HG03045 (cell line): ENCODE measurements around the gene PHF23.
A peak's percentile ranks its signal among the peaks of the same experiment; 100 is the strongest.

Experiments
- ATAC-seq: cut with Tn5 transposase; IDR thresholded peaks from one replicate; pipeline ENCODE4 v1.9.1; 2021; ENCODE audit warnings: mild to moderate bottlenecking, moderate library complexity; ENCODE audit not compliant: unreplicated experiment

Gene PHF23

DNA sequence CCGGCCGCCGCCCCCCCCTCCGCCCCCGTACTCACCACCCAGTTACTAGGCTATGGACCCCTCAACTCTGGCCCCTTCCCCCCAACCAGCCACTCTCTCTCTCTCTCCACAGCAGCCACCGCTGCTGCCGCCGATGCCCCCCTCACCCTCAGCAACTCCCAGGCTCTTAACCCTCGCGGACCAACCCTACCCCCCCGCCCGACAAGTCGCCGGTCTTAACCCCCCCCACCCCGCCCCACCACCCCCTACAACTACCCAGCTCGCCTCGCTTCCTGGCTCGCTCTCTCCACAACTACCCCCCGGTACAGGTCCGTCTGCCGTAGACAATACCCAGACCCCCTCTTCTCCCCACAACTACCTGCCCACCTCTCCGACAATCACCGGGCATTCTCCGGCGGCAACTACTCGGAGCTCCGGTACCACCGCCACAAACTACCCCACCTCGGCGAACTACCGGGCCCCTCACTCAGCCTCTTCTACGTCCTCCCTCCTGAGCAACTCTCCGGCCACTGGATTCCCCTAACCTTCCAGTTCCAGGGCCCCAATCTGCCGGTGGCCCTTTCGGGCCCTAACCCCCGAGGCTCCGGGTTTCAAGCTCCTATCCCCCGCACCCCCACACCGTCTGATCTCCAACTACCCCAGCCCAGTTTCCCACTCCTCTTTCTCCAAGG is 702 bp downstream of the PHF23 start:
- ATAC-seq: no peak

DNA sequence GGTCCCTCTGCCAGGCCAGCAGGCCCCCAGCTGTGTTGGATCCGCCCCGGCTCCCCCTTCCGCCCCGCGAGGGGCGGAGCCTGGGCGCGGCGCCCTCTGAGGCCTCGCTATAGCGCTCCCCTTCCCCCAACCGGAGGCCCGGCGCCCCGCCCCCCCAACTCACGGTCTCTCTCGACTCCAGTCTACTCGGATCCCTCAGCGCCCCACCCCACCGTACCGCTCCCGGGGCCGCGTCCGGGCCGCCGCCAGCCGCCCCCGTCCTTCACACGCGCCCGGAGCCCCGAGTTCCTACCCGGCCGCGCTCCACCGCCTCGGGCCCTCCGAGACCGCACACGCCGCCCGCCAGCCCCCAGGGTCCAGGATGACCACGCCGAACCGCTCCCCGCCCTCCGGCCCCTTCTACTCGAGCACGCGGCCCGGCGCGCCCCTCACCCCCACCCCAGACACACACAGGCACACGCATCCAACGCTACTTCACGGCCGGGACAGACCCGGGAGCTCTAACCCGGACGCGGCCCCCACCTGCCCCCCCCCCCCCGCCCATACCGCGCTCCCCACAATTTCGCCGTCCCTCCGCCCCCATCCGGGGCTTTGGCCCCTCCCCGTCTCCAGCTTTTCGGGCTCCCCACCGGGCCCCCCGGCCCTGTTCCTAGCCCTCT is 1.4 kb downstream of the PHF23 start:
- ATAC-seq: no peak

DNA sequence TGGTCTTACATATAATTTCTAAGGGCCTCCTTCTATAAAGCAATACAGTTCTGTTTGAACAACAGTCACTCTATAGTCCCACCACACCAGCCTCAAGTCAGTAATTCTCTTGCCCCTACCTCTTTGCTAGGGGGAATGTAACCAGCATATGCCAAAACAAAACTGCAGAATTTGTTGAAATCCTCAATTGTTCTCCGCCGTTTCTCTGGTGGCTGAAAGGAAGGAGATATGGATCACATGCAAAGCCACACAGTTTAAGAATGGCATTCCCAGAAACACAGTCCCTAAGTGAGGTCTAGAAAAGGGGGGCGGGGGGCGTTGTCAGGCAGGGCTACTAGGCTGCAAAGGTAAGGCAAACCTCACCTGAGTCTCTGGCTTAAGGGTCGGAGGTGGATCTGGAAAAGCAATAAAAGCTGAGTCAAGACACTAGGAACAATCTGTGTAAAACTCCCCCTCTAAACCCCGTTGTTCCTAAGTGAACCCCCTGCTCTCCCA is 1.9 kb downstream of the PHF23 start:
- no peak for ATAC-seq

DNA sequence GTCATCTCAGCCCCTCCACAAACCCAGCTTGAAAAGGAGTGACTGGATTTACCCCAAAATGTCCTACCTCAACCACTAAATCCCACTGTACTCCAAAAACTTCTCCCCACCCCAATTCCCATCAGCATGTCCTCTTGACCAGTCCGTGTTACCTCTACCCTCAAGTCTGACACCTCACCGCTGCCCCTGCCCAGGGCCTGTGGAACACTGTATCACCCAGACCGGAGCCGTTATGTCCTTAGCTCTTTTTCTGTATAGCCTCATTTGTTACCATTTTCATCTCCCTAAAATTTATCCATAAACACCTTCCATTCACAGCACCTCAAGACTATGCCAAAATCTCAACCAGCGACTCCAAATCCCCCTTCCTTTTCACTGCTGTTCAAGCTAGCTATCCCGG is 2.4 kb downstream of the PHF23 start:
- ATAC-seq: no peak

DNA sequence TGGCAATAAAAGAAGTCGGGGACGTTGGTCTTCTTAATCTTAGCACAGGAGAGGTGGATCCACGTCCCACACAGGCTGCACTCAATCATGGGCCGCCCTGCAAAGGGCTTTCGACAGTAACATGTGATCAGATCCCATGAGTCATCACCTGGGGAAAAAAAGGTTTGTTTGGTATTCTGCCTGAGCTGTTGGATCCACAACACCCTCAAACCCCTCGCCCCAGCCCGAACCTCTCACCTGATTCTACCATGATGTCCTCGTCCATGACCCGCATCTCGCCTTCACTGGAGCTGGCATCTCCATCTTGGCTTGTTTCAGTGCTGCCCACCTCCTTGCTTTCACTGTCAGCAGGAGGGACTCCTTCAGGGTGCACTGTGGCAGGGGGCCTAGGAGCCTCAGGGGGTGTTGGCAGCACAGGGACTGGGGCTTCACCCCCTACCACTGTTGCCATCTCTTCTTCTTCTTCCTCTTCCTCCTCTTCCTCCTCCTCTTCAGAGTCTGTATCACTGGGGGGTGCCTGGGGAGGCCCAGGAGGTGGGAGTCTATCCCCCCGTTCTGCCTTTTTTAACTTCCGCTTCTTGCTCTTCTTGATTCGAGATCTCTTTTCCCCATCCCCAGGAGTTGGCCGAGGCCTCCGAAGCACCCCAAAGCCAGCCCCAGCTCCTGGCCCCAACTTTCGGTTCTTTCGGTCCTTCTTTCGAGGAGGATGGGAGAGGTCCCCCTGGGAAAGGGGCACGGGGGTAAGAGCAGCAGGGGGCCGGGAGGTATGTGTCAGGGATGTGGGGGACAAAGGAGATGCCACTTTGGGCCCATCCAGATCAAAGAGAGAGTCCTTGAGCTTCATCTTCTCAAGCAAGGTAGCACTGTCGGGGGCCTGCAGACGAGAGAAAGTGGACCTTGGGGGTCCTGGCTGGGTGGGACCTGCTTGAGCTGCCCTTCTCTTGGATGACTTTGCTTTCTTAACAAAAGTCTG is 3.3 kb downstream of the PHF23 start:
- ATAC-seq: no peak

DNA sequence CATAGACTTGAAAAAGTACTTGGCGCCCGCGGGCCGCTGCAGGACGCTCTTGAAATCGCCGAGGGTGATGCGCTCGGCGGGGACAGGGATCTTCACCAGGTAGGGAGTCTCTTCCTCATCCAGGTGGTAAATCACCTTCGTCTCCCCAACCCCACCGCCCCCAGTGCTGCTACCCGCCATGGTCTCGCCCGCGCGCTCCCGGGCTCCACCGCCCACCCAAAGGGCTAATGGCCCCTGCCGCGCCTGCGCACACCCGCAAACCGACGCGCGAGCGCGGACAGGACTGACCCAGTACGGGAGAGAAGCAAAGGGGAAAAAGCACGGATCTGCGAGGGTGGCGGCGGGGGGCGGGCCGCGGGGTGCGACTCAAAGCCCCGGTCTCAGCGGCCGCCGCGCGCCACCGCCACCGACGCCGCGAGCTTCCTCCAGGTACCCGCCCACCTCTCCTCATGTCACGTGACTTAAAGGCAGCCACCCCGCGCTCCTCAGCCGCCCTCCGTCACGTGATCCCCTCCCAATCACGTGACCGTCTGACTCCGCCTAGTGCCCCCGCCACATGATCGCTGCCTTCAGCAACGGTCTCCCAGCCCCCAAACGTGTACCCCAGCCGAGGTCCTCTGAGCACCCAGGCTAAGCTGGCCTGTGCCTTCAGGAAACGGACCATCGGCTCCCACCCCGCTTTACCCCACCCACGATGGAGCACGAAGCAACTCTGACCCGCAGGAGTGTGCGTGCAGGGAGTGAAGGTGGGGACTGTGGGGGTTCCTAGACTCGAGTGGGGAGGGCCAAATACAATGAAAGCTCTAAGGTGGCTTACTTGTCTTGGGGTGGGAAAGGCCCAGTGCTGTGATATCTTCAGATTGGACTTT is 4.9 kb downstream of the PHF23 start, which contains the start of gene DVL2:
Gene DVL2 (minus strand): TSS at position 435 of the 869 bp plus-strand sequence. CDS start 255 bp downstream, at position 180.
- ATAC-seq: peak; percentile 49

DNA sequence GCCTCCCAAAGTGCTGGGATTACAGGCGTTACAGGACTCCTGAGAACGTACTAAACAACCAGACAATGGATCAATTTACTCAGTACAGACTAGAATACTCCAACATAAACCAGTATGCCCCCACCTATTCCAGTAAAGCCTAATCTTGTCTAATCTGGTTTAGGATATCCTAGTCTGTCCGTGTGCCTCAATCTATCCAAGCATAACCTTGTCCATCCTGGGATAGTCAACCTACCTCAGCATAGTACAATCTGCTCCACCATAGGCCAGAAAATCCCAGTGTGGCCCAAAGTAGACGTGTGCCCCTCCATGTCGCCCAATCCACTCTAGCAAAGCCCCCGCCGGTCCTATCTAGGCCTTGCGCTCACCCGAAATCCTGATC is 5.6 kb downstream of the PHF23 start:
- no peak for ATAC-seq

DNA sequence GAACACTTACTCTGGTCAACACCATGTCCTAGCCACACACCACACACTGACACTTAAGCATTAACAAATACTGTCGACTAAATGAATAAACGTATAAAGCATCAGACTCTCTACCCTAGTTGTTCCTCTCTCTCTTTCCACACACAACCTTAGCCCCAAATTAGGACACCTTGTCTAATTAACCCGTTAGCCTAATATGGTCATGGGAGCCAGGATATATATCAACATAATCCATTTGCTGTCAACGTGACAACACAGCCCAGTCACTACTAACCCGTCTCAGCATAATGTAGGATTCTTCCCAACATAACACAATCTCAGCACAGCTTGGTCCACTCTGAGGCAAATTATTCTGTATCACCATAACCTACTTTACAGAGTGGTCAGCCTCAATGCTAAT is 7.1 kb downstream of the PHF23 start:
- no peak for ATAC-seq

DNA sequence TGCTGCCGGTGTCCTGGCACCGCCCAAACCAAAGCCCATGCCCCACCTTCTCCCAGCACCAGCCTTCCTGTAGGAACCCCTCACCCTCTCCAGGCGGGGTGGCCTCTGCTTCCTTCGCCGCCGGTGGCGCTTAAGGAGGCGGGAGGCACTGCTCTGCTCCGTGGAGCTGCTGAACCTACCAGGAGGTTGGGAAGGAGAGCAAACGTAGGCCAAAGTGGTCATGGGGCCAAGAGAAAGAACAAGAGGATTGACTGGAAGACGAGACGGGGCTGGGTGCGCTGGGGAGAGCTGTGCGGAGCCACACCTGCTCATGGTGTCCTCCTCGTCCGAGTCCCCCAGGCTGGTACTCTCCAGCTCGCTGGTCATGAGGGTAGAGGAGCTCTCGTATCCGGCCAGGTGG is 9.8 kb downstream of the PHF23 start:
- no peak for ATAC-seq

DNA sequence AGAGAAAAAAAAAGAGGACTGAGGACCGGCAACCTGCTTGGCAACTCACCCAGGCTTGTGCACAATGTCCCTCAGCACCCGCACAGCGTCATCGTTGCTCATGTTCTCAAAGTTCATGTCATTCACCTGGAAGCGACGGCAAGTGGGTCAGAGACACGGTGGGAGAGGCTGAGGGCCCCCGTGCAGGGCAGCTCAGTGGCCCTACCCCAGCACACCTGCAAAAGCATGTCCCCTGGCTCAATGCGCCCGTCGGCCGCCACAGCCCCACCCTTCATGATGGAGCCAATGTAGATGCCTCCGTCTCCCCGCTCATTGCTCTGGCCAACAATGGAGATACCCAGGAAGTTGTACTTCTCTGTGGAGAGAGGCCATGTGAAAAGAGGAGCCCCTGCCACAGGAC is 10.3 kb downstream of the PHF23 start:
- ATAC-seq: no peak

DNA sequence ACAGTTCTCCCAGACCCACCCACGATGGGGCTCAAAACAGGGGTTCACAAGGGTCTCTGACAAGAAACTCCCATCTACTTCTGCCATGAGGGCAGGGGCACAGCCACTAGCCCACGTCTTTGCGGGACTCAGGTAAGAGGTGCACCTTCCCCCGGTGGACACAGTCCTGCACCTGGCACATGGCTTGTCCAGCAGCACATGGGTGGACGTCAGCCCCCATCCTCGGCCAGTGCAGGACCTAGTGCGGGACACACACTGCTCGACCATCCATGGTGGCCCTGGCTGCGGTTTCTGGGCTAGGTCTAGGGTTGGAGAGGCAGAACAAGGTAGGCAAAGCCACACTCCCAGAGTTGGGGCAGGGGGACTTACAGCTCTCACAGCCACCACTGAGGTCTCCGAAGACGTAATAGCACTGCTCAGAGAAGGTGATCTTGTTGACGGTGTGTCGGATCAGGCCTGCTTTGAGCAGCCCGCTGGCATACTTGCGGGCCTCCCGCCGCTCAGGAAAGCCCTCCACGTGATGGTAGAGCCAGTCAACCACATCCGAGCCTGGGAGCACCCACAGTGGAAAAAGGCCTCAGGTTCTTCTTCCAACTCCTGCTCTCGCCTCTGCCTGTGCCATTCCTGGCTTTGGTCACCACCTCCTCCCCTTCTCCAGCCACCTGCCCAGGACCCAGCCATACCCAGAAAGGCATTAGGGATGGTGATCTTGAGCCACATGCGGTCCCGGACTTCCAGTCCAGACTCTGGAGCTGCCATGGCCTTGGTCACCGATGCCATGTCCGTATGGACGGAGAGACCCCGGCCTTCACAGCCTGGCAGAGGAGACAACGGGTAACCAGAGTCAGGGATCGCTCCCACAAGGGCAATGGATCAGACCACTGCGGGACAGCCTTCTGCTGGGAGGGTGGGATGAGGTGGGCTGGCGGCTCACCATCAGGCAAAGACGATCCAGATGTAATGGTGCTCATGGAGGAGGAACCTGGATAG is 12.2 kb downstream of the PHF23 start:
- ATAC-seq: no peak

DNA sequence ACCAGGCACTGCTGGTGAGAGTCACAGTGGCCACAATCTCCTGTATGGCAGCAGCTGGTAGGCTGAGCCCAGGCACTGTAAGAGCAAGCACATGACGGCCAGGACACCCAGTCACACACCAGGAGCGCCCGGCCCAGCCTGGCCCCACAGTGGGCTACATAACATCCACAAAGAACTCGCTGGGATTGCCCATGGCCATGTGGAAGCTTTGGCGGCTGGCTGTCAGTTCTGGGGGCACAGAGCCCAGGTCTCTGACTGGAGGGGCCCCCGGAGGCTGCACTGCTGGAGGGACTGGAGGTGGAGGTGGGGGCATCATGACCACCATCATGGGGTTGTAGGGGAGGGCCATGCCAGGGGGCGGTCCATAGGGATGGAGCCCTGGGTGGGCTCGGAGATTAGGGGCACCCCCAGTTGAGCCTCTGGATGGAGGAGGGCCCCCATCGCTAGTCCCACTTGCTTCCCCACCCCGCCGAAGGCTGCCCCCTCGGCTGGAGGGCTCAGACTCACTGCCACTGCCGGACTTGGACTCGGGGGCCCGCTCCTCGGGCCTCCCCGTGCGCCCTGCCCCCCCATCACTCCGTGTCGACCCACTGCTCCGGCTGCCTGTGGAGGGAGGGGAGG is 13.4 kb downstream of the PHF23 start:
- no peak for ATAC-seq

DNA sequence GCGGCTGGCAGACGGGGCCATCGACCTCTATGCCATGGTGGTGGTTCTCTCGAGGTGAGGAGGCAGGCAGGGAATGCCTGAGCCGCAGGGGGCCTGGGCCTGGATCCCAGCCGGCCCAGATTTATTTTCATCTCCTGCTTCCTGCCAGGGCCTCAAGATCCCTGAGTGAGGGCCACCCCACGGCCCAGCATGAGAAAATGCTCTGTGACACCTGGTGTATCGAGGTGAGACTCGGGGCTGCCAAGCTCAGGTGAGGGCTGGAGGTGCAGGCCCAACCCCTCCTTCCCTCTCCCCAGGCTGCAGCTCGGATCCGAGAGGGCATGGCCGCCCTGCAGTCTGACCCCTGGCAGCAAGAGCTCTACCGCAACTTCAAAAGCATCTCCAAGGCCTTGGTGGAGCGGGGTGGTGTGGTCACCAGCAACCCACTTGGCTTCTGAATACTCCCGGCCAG is 14.6 kb downstream of the PHF23 start:
- no peak for ATAC-seq

DNA sequence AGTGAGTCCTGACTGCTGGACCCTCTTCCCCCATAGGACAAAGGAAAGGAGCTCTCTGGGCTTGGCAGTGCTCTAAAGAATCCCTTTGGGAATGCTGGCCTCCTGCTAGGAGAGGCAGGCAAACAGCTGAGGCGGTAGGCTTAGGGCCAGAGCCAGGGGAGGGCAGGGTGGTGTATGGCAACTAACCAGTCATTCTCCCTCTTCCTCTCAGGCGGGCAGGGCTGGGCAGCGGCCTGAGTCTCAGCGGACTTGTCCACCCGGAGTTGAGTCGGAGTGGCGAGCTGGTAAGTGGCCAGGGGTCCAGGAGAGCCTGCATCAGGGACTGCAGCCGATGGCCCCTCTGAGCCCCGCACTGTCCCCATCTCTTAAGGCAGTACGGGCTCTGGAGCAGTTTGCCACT is 15.1 kb downstream of the PHF23 start:
- ATAC-seq: no peak

DNA sequence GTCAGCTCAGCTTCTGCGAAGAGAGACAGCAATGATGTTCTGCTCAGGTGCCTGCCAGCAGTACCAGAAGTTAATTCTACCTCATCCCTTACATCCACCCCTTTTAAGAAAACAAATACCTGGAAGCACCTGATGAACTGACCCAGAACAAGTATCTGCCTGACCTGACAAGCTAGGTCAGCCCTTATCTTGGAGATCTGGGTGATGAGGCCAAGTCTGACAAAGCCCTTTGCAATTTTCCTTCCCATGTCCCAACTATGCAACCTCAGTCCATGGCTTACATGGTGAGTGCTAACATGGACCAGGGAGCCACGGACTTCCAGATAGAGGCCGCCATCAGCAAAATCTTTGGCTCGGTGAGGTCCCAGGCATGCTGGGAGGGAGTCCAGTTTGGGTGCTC is 15.9 kb downstream of the PHF23 start:
- ATAC-seq: no peak

DNA sequence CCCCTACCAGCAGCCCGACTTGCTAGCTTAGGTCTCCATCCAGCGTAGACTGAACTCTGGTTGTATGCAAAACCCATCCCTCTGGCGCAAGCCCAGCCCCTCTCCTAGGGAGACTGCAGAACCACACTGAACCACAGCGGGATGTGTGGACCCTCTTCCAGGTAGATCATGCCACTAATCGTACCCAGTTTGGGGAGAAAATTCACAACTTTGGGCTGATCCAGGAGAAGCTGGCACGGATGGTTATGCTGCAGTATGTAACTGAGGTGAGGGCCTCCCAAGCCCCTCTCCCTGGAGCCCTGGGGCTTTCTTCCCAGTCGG is 16.3 kb downstream of the PHF23 start:
- ATAC-seq: no peak

DNA sequence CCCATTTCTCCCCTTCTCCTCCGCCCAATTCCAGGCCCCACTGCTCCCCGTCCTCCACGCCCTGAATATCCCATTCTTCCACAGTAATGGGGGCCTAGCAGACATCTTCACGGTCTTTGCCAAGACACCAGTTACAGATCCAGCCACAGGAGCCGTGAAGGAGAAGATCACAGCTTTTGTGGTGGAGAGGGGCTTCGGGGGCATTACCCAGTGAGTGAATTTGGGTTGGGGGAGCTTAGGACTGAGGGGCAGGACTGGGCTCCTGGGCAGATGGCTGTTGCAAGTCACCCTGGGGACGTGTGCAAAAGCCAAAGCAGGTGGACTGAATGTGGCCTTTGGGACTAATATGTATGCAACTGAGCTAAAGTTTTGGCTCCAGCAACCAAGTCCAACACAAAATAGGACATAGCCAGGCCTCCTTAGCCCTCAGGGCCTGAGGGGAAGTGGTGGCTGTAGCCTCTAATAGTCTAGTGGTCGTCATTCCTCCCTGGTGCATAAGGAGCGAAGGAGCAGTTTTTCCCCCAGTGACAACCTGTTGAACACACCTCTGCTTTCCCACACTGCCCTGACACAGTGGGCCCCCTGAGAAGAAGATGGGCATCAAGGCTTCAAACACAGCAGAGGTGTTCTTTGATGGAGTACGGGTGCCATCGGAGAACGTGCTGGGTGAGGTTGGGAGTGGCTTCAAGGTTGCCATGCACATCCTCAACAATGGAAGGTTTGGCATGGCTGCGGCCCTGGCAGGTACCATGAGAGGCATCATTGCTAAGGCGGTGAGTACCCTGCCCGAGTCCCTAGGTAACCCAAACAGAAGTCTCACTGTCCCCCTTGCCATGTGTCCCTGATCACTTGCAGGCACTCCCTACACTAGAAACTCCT is 16.9 kb downstream of the PHF23 start:
- ATAC-seq: no peak
